Astrocyte (in vitro differentiated cells and primary cell): ENCODE results near the gene EFNA5.
A peak's percentile ranks its signal among the peaks of the same experiment; 100 is the strongest.

Experiments used
- CTCF ChIP-seq: IDR thresholded peaks from 2 replicates; pipeline ENCODE4 v1.5.1; 2011; ENCODE audit warnings: low read depth, mild to moderate bottlenecking, inconsistent platforms, low read length, moderate library complexity; ENCODE audit not compliant: insufficient read depth
- EZH2 ChIP-seq: IDR thresholded peaks from 2 replicates; pipeline ENCODE4 v1.6.1; 2012; ENCODE audit warnings: mild to moderate bottlenecking, low read length, inconsistent platforms; ENCODE audit not compliant: insufficient read depth

GRCh38 chr5:107673368-107674136 lies 2.8 kb upstream of the EFNA5 start:
- no peak for TF ChIP-seq EZH2
- peak; percentile 99 for TF ChIP-seq CTCF
